ENCODE data around the gene TGFBR2. TPM values are rescaled to one million over a fixed set of nuclear protein-coding genes. Genes with fewer than 3 reads are reported as not detected.
A peak's percentile ranks its signal among the peaks of the same experiment; 100 is the strongest.

TGFBR2 gene
- total RNA-seq, 4 donors from 2014 or later, result 120 to 418 (median 218) TPM

DNA sequence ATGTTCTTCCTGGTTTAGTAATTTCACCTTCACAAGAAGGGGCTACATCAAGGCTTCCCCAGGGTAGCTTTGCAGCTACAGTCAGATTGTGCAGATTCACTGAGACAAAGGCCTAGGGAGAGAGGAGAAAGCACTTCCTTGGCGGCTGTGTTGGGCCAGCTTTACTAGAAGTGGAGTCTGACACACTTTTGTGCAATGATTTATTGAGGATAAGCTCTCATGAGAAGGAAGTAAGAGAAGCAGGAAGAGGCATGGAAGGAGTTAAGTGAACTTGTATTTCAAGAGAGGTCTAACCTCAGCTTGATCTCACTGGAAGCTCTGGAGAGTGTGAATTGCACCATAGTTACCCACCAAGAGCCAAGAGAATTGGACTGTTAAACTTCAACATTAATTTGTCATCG is 78.9 kb downstream of the TGFBR2 start:
- 91 to 95% methylated on average over 2 of the region's 2 CpGs for WGBS, 2 donors
- intact Hi-C loops (cut with DNase I), result loop anchor here (10.0 kb wide), 1 partner anchor 80 kb away; the partner anchor contains the start of gene TGFBR2
- DNase-seq, result no peak
- Histone ChIP-seq H3K27ac (peak overlapping the region in 2 of 3 donors; percentile 6 to 34), H3K9me3 (no peaks in the 10 kb centered on the region), H3K27me3 (no peaks in the 10 kb centered on the region), H3K36me3 (no peaks in the 10 kb centered on the region), H3K4me1 (peaks cover 47 to 70% of the 10 kb centered on the region in 2 donors), H3K4me3 (replicated peaks in 1 of 3) (no peak overlapping the region)
- TF ChIP-seq POLR2A (IDR thresholded peaks at IDR 0.05), result no peak
- TF ChIP-seq, protein P1, sequence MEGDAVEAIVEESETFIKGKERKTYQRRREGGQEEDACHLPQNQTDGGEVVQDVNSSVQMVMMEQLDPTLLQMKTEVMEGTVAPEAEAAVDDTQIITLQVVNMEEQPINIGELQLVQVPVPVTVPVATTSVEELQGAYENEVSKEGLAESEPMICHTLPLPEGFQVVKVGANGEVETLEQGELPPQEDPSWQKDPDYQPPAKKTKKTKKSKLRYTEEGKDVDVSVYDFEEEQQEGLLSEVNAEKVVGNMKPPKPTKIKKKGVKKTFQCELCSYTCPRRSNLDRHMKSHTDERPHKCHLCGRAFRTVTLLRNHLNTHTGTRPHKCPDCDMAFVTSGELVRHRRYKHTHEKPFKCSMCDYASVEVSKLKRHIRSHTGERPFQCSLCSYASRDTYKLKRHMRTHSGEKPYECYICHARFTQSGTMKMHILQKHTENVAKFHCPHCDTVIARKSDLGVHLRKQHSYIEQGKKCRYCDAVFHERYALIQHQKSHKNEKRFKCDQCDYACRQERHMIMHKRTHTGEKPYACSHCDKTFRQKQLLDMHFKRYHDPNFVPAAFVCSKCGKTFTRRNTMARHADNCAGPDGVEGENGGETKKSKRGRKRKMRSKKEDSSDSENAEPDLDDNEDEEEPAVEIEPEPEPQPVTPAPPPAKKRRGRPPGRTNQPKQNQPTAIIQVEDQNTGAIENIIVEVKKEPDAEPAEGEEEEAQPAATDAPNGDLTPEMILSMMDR (IDR thresholded peaks at IDR 0.05), result no peak

DNA sequence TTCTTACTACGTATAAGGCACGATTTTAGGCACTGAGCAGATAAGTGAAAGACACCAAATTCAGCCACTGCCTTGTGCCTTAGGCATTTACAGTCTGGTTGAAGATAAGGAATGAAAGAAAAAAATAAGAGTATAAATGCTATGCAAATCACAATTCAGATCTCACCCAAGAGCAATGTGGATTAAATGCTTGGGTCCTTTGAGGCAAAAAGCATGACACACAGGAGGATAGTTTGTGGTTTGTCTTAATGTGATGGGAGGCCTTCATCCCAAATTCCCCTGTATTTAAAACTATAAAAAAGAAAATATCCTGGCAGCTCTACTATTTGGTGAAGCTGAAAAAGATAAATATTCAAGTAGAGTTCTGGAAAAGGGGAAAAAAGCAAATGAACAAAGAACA is 79.8 kb downstream of the TGFBR2 start:
- Histone ChIP-seq H3K4me1 (peaks cover 52 to 74% of the 10 kb centered on the region in 2 donors), H3K27me3 (no peaks in the 10 kb centered on the region), H3K9me3 (no peaks in the 10 kb centered on the region), H3K36me3 (no peaks in the 10 kb centered on the region), H3K4me3 (replicated peaks in 1 of 3) (no peak overlapping the region), H3K27ac (no peak overlapping the region)
- no peak for DNase-seq
- no peak for TF ChIP-seq POLR2A (IDR thresholded peaks at IDR 0.05)
- TF ChIP-seq, protein P1 (IDR thresholded peaks at IDR 0.05), result no peak
- intact Hi-C loops (cut with DNase I), result loop anchor here (10.0 kb wide), 1 partner anchor 81 kb away; the partner anchor contains the start of gene TGFBR2
- 93 to 94% methylated on average over 2 of the region's 2 CpGs for WGBS, 2 donors

DNA sequence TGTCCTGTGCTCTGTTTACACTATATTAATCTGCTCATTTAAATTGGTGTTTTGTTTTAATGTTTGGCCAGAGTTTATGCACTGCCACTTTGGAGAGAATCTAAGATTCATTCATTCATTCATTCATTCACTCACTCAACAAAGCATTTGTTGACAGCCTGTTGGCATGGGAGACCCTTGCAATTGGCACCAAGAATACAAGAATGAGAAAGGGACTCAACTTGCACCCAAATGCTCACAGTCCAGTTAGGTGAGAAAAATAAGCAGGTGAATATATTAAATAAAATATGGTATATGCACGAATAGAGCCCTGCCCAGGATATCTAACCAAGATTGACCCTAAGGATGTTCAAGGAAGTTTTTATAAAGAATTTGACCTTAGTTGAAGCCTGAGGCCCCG is 80.4 kb downstream of the TGFBR2 start:
- intact Hi-C loops (cut with DNase I), result loop anchor here (10.0 kb wide), 1 partner anchor 82 kb away; the partner anchor contains the start of gene TGFBR2
- TF ChIP-seq, protein P1 (IDR thresholded peaks at IDR 0.05), result no peak
- TF ChIP-seq POLR2A (IDR thresholded peaks at IDR 0.05), result no peak
- H3K27me3 ChIP-seq, result no peaks in the 10 kb centered on the region
- WGBS, 2 donors, result 81 to 82% methylated on average over 2 of the region's 2 CpGs
- no peak overlapping the region for H3K4me3 ChIP-seq (replicated peaks in 1 of 3)
- DNase-seq, result no peak
- H3K9me3 ChIP-seq, result no peaks in the 10 kb centered on the region
- H3K36me3 ChIP-seq, result no peaks in the 10 kb centered on the region
- H3K27ac ChIP-seq, result no peak overlapping the region
- H3K4me1 ChIP-seq, result peaks cover 52 to 74% of the 10 kb centered on the region in 2 donors

DNA sequence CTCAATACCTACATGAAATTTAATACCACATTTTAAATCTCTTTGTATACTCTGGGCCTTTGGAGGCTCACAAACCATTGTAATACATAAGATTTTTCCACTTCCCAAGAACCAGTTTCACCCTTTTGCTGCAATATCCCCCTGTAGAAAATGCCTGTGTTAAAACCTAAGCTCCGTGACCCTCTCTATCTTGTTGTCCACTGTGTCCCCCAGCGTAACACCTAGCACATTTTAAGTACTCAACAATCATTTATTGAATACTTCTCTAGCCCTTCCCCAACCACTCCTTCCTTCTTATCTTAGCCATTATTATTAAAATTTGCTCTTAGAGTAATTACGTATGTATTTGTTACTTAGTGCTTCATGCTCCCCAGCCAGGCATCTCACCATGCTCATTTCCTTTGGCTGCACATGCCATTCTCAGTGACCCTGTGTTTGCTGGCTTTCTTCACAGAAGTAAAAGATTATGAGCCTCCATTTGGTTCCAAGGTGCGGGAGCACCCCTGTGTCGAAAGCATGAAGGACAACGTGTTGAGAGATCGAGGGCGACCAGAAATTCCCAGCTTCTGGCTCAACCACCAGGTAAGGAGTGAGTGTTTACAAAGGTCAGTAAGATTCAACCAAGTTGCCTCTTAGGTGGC is 81.6 kb downstream of the TGFBR2 start:
- Histone ChIP-seq H3K36me3 (no peaks in the 10 kb centered on the region), H3K27me3 (no peaks in the 10 kb centered on the region), H3K27ac (peak overlapping the region in 2 of 3 donors; percentile 62 to 70), H3K4me1 (peaks cover 43 to 74% of the 10 kb centered on the region in 2 donors), H3K9me3 (no peaks in the 10 kb centered on the region), H3K4me3 (replicated peaks in 1 of 3) (no peak overlapping the region)
- 88% methylated on average over 8 of the region's 8 CpGs for WGBS, 2 donors
- no peak for TF ChIP-seq POLR2A (IDR thresholded peaks at IDR 0.05)
- TF ChIP-seq, protein P1 (IDR thresholded peaks at IDR 0.05), result no peak
- intact Hi-C loops (cut with DNase I), result loop anchor here (10.0 kb wide), 1 partner anchor 83 kb away; the partner anchor contains the start of gene TGFBR2
- DNase-seq, result no peak
